Activated T-cell treated with anti-CD3 and anti-CD28 coated beads, Interleukin-2, amount 50 U/mL, for 4 hours (primary cell): ENCODE data around the gene DAPK3. TPM values are rescaled to one million over a fixed set of nuclear protein-coding genes. Genes with fewer than 3 reads are reported as not detected.

Experiments
- ATAC-seq, 2 donors: fragments of 200-7000 bp; cut with Tn5 transposase; one replicate each; pipeline ENCODE4 v1.10.0; 2021
- DNase-seq: peaks from one replicate; pipeline ENCODE4 v3.0.0-alpha.2; 2020
- H3K27me3 Mint-ChIP-seq: one replicate; pipeline ENCODE4 v1.8.0; 2021; ENCODE audit warnings: low read depth, mixed read lengths
- H3K36me3 Mint-ChIP-seq: one replicate; pipeline ENCODE4 v1.8.0; 2022; ENCODE audit warnings: mixed read lengths; ENCODE audit not compliant: insufficient read depth
- H3K4me1 Mint-ChIP-seq: one replicate; pipeline ENCODE4 v1.8.0; 2021; ENCODE audit warnings: low read depth, mixed read lengths
- H3K4me3 Mint-ChIP-seq: one replicate; pipeline ENCODE4 v1.8.0; 2021; ENCODE audit warnings: mild to moderate bottlenecking, moderate library complexity, mixed read lengths
- H3K9me3 Mint-ChIP-seq: one replicate; pipeline ENCODE4 v1.8.0; 2021; ENCODE audit warnings: mixed read lengths
- total RNA-seq, 3 donors: library from RNA; stranded (reverse); gene quantifications; one replicate each; pipeline ENCODE4 v1.2.1, GENCODE V29; 2021

The DAPK3 gene
- 10 to 100 TPM; 41.6 to 44.3 (median 42.6) TPM for total RNA-seq

GRCh38 chr19:3970808-3971598 is at the start of gene DAPK3:
Gene DAPK3, minus strand, starts transcription at chr19:3971099. Its CDS starts 1,364 bp downstream, at chr19:3969735.
- no peaks in the 10 kb centered on the region for H3K9me3 Mint-ChIP-seq
- peak; percentile 83 to 88 for ATAC-seq

DNA sequence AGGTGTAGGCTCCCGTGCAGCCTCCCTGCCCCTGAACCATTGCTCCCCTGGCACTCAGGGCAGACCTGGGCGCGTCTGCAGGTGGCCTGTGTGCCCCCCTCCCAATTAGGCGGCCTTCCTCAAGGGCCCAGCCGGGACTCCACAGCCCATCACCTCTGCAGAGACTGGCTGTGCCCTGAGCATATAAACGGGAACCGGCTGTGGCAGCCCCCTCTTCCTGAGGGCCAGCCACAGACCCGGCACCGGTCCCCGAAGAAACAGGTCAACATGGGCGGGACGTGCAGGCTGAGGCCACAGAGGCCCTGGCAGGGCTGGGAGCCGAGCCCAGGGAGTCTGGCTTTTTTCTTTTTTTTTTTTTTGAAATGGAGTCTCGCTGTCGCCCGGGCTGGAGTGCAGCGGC is 48.7 kb upstream of the DAPK3 start:
- H3K4me3 Mint-ChIP-seq, result no peak overlapping the region
- peaks cover 3% of the 10 kb centered on the region for H3K4me1 Mint-ChIP-seq
- peaks cover 7% of the 10 kb centered on the region for H3K36me3 Mint-ChIP-seq
- ATAC-seq, result no peak
- no peaks in the 10 kb centered on the region for H3K27me3 Mint-ChIP-seq
- no peaks in the 10 kb centered on the region for H3K9me3 Mint-ChIP-seq
- no peak for DNase-seq

More at GRCh38 chr19:3970808-3971598, at the start of gene DAPK3:
- Mint-ChIP-seq H3K4me1 (peaks cover 30% of the 10 kb centered on the region), H3K36me3 (peaks cover 8% of the 10 kb centered on the region), H3K27me3 (no peaks in the 10 kb centered on the region), H3K4me3 (peak within 1 kb of the TSS; percentile 88)
- peak; percentile 89 for DNase-seq

GRCh38 chr19:4018775-4019504 is 48.0 kb upstream of the DAPK3 start:
- H3K27me3 Mint-ChIP-seq, result no peaks in the 10 kb centered on the region
- DNase-seq, result no peak
- no peaks in the 10 kb centered on the region for H3K9me3 Mint-ChIP-seq
- ATAC-seq, result no peak
- peaks cover 3% of the 10 kb centered on the region for H3K4me1 Mint-ChIP-seq
- H3K4me3 Mint-ChIP-seq, result no peak overlapping the region
- peaks cover 7% of the 10 kb centered on the region for H3K36me3 Mint-ChIP-seq

GRCh38 chr19:4018140-4018613 is 47.3 kb upstream of the DAPK3 start:
- no peak for ATAC-seq
- Mint-ChIP-seq H3K4me1 (peaks cover 3% of the 10 kb centered on the region), H3K36me3 (peaks cover 7% of the 10 kb centered on the region), H3K27me3 (no peaks in the 10 kb centered on the region), H3K4me3 (no peak overlapping the region), H3K9me3 (no peaks in the 10 kb centered on the region)
- DNase-seq, result no peak

GRCh38 chr19:4016903-4017638 is 46.2 kb upstream of the DAPK3 start:
- Mint-ChIP-seq H3K36me3 (peaks cover 11% of the 10 kb centered on the region), H3K4me1 (peaks cover 8% of the 10 kb centered on the region), H3K9me3 (no peaks in the 10 kb centered on the region), H3K27me3 (no peaks in the 10 kb centered on the region), H3K4me3 (no peak overlapping the region)
- DNase-seq (no peak), ATAC-seq (no peak)

DNA sequence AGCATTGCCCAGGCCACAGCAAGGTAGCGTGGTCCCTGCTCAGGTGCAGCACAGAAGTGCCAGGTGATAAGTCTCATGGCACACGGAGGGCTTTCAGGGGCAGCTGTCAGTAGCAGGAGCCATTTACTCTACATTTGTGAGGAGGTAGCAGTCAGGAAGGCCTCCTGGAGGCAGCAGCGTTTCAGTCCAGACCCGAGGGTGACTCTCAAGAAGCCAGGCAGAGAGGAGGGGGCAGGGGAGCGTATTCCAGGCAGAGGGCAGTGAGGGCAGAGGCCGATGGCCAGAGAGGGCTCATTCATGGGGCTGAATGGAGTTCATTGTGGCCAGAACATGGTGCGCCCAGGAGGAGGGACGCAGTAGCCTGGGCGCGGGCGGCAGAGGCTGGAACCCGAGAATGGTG is 45.6 kb upstream of the DAPK3 start:
- H3K36me3 Mint-ChIP-seq, result peaks cover 9% of the 10 kb centered on the region
- no peak for ATAC-seq
- H3K4me3 Mint-ChIP-seq, result no peak overlapping the region
- no peaks in the 10 kb centered on the region for H3K9me3 Mint-ChIP-seq
- H3K4me1 Mint-ChIP-seq, result peaks cover 8% of the 10 kb centered on the region
- H3K27me3 Mint-ChIP-seq, result no peaks in the 10 kb centered on the region
- DNase-seq, result no peak

GRCh38 chr19:4015705-4016402 is 45.0 kb upstream of the DAPK3 start:
- ATAC-seq (no peak), DNase-seq (no peak)
- Mint-ChIP-seq H3K4me3 (no peak overlapping the region), H3K9me3 (no peaks in the 10 kb centered on the region), H3K27me3 (no peaks in the 10 kb centered on the region), H3K36me3 (peaks cover 8% of the 10 kb centered on the region), H3K4me1 (peaks cover 14% of the 10 kb centered on the region)

DNA sequence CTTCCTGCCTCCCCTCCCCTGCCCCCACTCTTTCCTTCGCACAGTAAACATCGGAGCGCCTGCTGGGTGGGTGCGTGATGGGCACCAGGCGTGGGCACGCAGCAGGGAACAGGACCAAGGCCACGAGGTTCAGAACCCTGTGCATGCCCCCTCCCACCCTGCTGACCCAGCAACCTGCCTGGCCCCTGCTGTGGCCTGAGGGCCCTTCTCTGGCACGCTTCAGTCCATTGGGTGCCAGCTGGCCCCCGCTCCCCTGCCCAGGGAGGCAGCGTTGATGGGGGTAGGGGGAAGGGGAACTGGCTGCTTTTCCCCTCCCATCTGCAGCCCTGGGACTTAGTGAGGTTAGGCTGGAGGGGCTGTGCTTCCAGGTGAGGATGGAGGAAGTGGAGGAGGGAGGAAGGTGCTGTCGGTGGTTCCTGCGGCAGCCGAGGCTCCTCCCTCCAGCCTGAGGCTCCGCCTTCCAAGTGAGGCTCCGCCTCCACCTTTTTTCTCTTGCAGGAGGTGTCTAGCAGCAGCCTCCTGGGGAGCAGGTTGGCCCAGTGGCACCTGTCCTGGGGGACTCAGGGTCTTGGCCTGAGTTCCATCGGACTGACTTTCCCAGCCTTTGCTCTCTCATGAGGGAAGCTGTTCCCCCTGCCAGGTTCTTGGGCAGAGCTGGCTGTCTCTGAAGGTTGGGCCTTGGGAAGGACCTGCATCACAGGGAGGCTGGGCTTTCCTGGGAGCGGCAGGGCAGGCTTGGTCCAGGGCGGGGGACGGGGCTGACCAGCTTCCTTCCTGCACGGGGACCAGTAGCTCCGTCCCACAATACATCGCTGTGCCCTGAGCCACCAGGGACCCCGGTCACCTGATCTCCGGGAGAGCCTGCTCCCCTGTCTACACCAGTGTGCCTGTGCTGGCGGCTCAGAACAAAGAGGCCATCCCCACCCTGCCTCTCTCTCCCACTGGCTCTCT is 43.9 kb upstream of the DAPK3 start:
- Mint-ChIP-seq H3K4me3 (no peak overlapping the region), H3K4me1 (peaks cover 19% of the 10 kb centered on the region), H3K9me3 (no peaks in the 10 kb centered on the region), H3K36me3 (peaks cover 6% of the 10 kb centered on the region), H3K27me3 (no peaks in the 10 kb centered on the region)
- ATAC-seq, result peak; percentile 49 to 65
- peak; percentile 23 for DNase-seq

GRCh38 chr19:4013886-4014540 is 43.1 kb upstream of the DAPK3 start:
- no peak for DNase-seq
- ATAC-seq, result no peak
- Mint-ChIP-seq H3K36me3 (peaks cover 6% of the 10 kb centered on the region), H3K27me3 (no peaks in the 10 kb centered on the region), H3K4me3 (no peak overlapping the region), H3K4me1 (peaks cover 26% of the 10 kb centered on the region), H3K9me3 (no peaks in the 10 kb centered on the region)

DNA sequence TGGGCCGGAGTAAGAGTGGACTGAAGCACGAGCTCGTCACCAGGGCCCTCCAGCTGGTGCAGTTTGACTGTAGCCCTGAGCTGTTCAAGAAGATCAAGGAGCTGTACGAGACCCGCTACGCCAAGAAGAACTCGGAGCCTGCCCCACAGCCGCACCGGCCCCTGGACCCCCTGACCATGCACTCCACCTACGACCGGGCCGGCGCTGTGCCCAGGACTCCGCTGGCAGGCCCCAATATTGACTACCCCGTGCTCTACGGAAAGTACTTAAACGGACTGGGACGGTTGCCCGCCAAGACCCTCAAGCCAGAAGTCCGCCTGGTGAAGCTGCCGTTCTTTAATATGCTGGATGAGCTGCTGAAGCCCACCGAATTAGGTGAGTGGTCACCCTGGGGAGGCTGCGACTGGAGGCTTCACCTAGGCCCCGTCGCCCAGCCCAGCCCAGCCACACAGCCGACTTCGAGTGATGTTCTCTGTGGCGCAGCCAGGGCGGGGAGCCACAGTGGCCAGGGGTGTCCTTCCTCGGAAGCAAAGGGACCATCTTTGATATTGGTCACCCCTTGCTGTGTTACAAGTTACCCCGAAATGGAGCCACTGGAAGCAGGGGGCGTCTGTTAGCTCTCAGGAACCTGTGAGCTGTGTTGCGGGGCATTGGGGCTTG is 42.2 kb upstream of the DAPK3 start:
- Mint-ChIP-seq H3K9me3 (no peaks in the 10 kb centered on the region), H3K4me1 (peaks cover 33% of the 10 kb centered on the region), H3K27me3 (no peaks in the 10 kb centered on the region), H3K4me3 (no peak overlapping the region), H3K36me3 (peaks cover 6% of the 10 kb centered on the region)
- ATAC-seq, result no peak
- no peak for DNase-seq

DNA sequence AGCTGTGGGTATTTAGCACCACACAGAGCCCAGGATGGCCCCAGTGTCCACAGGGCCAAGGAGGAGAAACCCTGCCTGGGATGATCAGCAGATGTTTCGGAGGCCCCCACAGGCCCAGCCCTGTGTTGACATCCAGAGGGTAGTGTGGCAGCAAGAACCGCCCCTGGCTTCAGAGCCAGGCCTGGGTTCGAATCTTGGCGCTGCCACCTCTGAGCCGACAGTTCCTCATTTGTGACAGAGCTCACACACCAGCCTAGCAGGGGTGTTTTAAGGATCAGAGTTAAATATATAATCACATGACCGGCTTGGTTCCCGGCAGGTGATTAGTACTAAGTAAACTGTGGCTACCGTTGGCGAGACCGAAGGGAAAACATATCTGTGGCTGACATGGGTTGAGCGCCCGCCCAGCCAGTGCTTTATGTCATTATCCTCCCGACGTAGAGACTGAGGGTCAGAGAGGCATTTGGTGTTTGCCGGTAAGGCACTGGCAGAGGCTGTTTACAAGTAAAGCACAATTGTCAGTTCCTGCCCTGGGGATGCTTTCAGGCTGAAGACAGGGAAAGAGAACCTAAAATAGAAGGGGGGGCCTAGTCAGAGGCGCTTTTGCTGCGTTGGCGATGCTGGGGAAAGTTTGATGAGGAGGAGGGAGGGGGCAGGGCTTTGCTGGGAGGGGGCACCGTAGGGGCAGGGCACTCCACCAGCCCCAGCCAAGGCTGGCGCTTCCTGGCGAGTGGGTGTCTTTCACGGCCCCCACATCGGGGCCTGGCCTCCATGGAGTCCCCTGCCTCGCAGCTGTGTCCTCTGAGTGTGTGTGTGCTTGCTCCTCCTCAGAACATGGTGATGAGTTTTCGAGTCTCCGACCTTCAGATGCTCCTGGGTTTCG is 41.4 kb upstream of the DAPK3 start:
- no peak overlapping the region for H3K4me3 Mint-ChIP-seq
- H3K36me3 Mint-ChIP-seq, result peaks cover 6% of the 10 kb centered on the region
- no peak for DNase-seq
- no peaks in the 10 kb centered on the region for H3K9me3 Mint-ChIP-seq
- no peak for ATAC-seq
- H3K4me1 Mint-ChIP-seq, result peaks cover 33% of the 10 kb centered on the region
- no peaks in the 10 kb centered on the region for H3K27me3 Mint-ChIP-seq
